PC-9 (cell line): Measurements from ENCODE around the gene ID1. TPM values are rescaled to one million over a fixed set of nuclear protein-coding genes. Genes with fewer than 3 reads are reported as not detected.
"Not testable (repeated sequence)": the region's sequence is repeated elsewhere in the genome, so short reads cannot be mapped to it uniquely, and the experiment has no call there.

Experiments used
- BruUV-seq: library from RNA; stranded (reverse); fragments of 400-500 nt; replicated peaks from 2 replicates; lab custom pipeline; 2021; lab: Mats Ljungman, UMichigan
- CTCF ChIA-PET: fragments of 300-600 bp; sonication (Branson Sonifier 250); formaldehyde crosslinking; loops from one replicate; lab custom pipeline; 2022; ENCODE audit warnings: antibody characterized with exemption; lab: Charles Lee
- POLR2A ChIA-PET: fragments of 300-600 bp; sonication (Branson Sonifier 250); formaldehyde crosslinking; loops from one replicate; lab custom pipeline; 2022; ENCODE audit warnings: antibody characterized with exemption; ENCODE audit not compliant: unreplicated experiment; lab: Charles Lee
- DNase-seq, 2 experiments: peaks; one replicate each; pipeline versions ENCODE4 v3.0.0 to v3.0.0-alpha.2; 2015 to 2022; ENCODE audit warnings: mixed read lengths in 1 of 2
- H2AFZ ChIP-seq: fragments of 200-600 bp; sonication (generic); 2 replicates; pipeline ENCODE4 v1.8.1; 2017; ENCODE audit warnings: antibody characterized with exemption
- H3F3A ChIP-seq: fragments of 200-600 bp; sonication (generic); 2 replicates; pipeline ENCODE4 v1.8.1; 2017; ENCODE audit warnings: antibody characterized with exemption, mild to moderate bottlenecking, low read depth; ENCODE audit not compliant: insufficient read depth
- H3K27ac ChIP-seq: fragments of 200-600 bp; sonication (generic); 2 replicates; pipeline ENCODE4 v1.6.1; 2016; ENCODE audit warnings: mixed run types
- H3K27me3 ChIP-seq: fragments of 200-600 bp; sonication (generic); 2 replicates; pipeline ENCODE4 v1.6.1; 2016; ENCODE audit warnings: low read depth, mixed run types; ENCODE audit not compliant: insufficient read depth
- H3K36me3 ChIP-seq: fragments of 200-600 bp; sonication (generic); 2 replicates; pipeline ENCODE4 v1.6.1; 2016; ENCODE audit warnings: low read depth, mixed run types
- H3K4me1 ChIP-seq: fragments of 200-600 bp; sonication (generic); replicated peaks from 2 replicates; pipeline ENCODE4 v1.6.1; 2016; ENCODE audit warnings: mixed run types; ENCODE audit not compliant: insufficient read depth
- H3K4me2 ChIP-seq: fragments of 200-600 bp; sonication (generic); 2 replicates; pipeline ENCODE4 v1.6.1; 2017; ENCODE audit warnings: mixed run types
- H3K4me3 ChIP-seq: fragments of 200-600 bp; sonication (generic); 2 replicates; pipeline ENCODE4 v1.6.1; 2016; ENCODE audit warnings: mixed run types
- H3K79me2 ChIP-seq: fragments of 200-600 bp; sonication (generic); 2 replicates; pipeline ENCODE4 v1.6.1; 2017; ENCODE audit warnings: low read depth, mixed run types
- H3K9me2 ChIP-seq: fragments of 200-600 bp; sonication (generic); 2 replicates; pipeline ENCODE4 v1.8.1; 2017; ENCODE audit warnings: mild to moderate bottlenecking; ENCODE audit not compliant: insufficient read depth
- H3K9me3 ChIP-seq: fragments of 200-600 bp; sonication (generic); 2 replicates; pipeline ENCODE4 v1.8.1; 2016; ENCODE audit warnings: low read depth; ENCODE audit not compliant: insufficient read depth
- H4K20me1 ChIP-seq: fragments of 200-600 bp; sonication (generic); 2 replicates; pipeline ENCODE4 v1.8.1; 2017; ENCODE audit not compliant: insufficient read depth
- CTCF ChIP-seq: fragments of 200-600 bp; sonication (generic); conservative IDR thresholded peaks from 2 replicates; pipeline ENCODE4 v1.6.1; 2017; ENCODE audit warnings: mixed run types, antibody characterized with exemption, mild to moderate bottlenecking, moderate library complexity
- EZH2 ChIP-seq: fragments of 200-600 bp; sonication (generic); IDR thresholded peaks from 2 replicates; pipeline ENCODE4 v1.8.0; 2017; ENCODE audit warnings: antibody characterized with exemption, low read depth
- intact Hi-C: fragments of 100-400 bp; cut with micrococcal nuclease; formaldehyde crosslinking; loops from one replicate; pipeline ENCODE4 v1.10.0; 2022; ENCODE audit not compliant: unreplicated experiment
- total RNA-seq: library from RNA; stranded (reverse); gene quantifications from 2 replicates; pipeline ENCODE4 v1.2.3, GENCODE V29; 2021

ID1 gene
- total RNA-seq, 1 experiment from 2014 or later: 74.4 TPM

- Histone ChIP-seq H3K9me2 (no peaks in the 10 kb centered on the region), H3K4me3 (no peak overlapping the region), H3K36me3 (no peaks in the 10 kb centered on the region), H3K27me3 (no peaks in the 10 kb centered on the region), H3F3A (peaks cover 6% of the 10 kb centered on the region; the same call in 1 of the 2 replicates), H2AFZ (no peak overlapping the region), H3K27ac (no peak overlapping the region), H3K4me1 (peaks cover 6% of the 10 kb centered on the region), H3K9me3 (no peaks in the 10 kb centered on the region), H3K4me2 (no peak overlapping the region), H4K20me1 (no peaks in the 10 kb centered on the region), H3K79me2 (no peaks in the 10 kb centered on the region)
- TF ChIP-seq CTCF: no peak
- TF ChIP-seq EZH2: no peak
- intact Hi-C loops: no loop called here
- CTCF ChIA-PET: no interaction called here
- POLR2A ChIA-PET: no interaction called here
- no TSS peak for BruUV-seq
- DNase-seq: no peak
Observed at GRCh38 chr20:31579245-31579644, 25.8 kb upstream of the ID1 start.

- H3K27me3 ChIP-seq, H3K4me3 ChIP-seq, H3K79me2 ChIP-seq, BruUV-seq, H2AFZ ChIP-seq, intact Hi-C loops, POLR2A ChIA-PET, CTCF ChIA-PET, H3K27ac ChIP-seq, H3K9me3 ChIP-seq, DNase-seq, H3K4me1 ChIP-seq, H3K9me2 ChIP-seq, H4K20me1 ChIP-seq, H3K36me3 ChIP-seq, H3F3A ChIP-seq, H3K4me2 ChIP-seq: not testable (repeated sequence)
Observed at GRCh38 chr20:31579941-31580651, 25.0 kb upstream of the ID1 start.

GRCh38 chr20:31580706-31581105 is 24.4 kb upstream of the ID1 start:
- Histone ChIP-seq H3K79me2 (no peaks in the 10 kb centered on the region), H3K9me3 (no peaks in the 10 kb centered on the region), H3K36me3 (no peaks in the 10 kb centered on the region), H3K9me2 (no peaks in the 10 kb centered on the region), H3K4me1 (no peaks in the 10 kb centered on the region), H3K4me3 (no peak overlapping the region), H3F3A (peaks cover 6% of the 10 kb centered on the region; the same call in 1 of the 2 replicates), H3K4me2 (no peak overlapping the region), H3K27me3 (no peaks in the 10 kb centered on the region), H3K27ac (no peak overlapping the region), H2AFZ (no peak overlapping the region), H4K20me1 (no peaks in the 10 kb centered on the region)
- POLR2A ChIA-PET: no interaction called here
- intact Hi-C loops: no loop called here
- no peak for DNase-seq
- TF ChIP-seq EZH2 (no peak), CTCF (no peak)
- no TSS peak for BruUV-seq
- CTCF ChIA-PET: no interaction called here

GRCh38 chr20:31581391-31581790 is 23.7 kb upstream of the ID1 start:
- TF ChIP-seq EZH2: no peak
- TF ChIP-seq CTCF: no peak
- H3K79me2 ChIP-seq: no peaks in the 10 kb centered on the region

More at GRCh38 chr20:31581391-31581790, 23.7 kb upstream of the ID1 start:
- Histone ChIP-seq H3K4me1 (no peaks in the 10 kb centered on the region), H2AFZ (no peak overlapping the region), H3K36me3 (no peaks in the 10 kb centered on the region), H4K20me1 (no peaks in the 10 kb centered on the region), H3K27ac (no peak overlapping the region), H3K9me3 (no peaks in the 10 kb centered on the region), H3K27me3 (no peaks in the 10 kb centered on the region), H3K4me3 (no peak overlapping the region), H3K9me2 (no peaks in the 10 kb centered on the region), H3F3A (peaks cover 10% of the 10 kb centered on the region; the same call in 1 of the 2 replicates), H3K4me2 (no peak overlapping the region)
- intact Hi-C loops: no loop called here
- no TSS peak for BruUV-seq
- DNase-seq: no peak
- POLR2A ChIA-PET: no interaction called here
- CTCF ChIA-PET: no interaction called here
